SIG-M5 (cell line): ENCODE measurements around the gene EXOC2.
"Not testable (repeated sequence)": the region's sequence is repeated elsewhere in the genome, so short reads cannot be mapped to it uniquely, and the experiment has no call there.

Experiments
- DNase-seq: peaks from one replicate; lab custom pipeline; 2025; lab: John Stamatoyannopoulos, UW

Gene EXOC2

DNA sequence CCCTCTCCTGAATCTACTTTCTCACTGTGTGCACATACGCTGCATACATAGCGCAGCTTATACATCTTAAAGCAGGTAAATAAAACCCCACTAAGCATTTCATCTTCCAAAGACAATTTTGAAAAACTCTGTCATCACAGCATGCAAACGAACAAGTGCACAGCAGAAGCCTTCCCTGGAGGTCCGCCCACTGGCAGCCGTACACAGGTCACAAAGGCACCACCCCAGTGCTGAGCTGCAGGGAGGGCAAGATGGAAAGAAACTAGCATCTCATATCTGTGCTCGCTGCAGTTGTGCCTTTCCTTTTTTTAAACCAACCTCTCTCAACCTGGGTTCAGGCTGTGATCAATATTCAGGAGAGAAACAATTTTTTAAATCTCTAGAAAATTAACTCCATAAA is 109.3 kb downstream of the EXOC2 start:
- no peak for DNase-seq

DNA sequence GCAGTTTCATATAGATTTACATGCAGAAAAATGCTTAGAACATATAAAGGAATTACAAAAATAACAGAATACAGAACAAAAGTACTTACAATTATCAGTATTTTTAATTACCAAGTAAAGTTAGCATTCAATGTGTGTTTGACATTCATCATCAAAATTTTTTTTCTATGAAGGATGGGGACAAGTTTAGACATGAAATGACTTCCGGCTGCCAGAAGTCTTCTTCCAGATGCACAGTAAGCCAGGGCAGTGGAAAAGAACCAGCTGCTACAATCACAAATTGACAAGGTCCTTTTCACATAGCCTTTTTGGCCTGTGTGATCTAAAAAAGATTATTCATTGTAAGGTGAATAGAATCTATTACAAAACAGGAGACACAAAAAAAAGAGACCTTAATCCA is 109.8 kb downstream of the EXOC2 start:
- DNase-seq = no peak

DNA sequence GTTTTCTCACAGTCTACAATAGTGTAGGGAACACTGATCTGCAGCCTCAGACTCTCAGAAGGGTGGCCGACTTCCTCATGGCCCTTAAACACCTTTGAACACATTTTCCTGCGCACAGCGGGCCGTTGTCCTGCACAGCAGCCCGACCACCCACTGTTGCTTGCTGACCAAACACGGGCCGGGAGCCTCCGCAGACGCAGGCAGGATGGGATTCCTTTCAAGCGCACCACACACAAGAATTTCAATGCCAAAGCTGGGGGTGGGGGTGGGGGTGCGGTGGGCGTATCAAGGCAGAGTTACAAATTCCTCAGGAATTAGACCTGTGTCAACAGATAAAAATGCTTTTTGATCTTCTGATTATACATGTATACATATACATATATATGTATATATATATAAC is 110.6 kb downstream of the EXOC2 start:
- DNase-seq = no peak

DNA sequence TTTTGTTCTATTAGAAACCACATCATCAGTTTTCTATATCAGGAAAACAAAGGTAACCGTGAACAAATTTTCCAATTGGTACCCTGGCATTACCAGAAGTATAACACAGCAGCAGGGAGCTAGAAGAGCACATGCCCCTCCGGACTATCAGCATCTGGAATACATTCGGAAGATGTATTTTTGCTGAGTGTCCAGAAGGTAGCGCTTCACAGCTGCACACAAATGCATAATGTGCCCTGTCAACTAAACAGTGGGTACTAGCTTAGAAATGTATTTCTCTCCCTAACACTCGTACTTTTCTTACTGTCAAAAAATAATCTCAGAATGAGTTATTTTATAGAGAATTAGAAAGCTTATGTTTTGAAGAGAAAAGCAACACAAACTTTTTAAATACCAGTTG is 113.6 kb downstream of the EXOC2 start:
- no peak for DNase-seq

DNA sequence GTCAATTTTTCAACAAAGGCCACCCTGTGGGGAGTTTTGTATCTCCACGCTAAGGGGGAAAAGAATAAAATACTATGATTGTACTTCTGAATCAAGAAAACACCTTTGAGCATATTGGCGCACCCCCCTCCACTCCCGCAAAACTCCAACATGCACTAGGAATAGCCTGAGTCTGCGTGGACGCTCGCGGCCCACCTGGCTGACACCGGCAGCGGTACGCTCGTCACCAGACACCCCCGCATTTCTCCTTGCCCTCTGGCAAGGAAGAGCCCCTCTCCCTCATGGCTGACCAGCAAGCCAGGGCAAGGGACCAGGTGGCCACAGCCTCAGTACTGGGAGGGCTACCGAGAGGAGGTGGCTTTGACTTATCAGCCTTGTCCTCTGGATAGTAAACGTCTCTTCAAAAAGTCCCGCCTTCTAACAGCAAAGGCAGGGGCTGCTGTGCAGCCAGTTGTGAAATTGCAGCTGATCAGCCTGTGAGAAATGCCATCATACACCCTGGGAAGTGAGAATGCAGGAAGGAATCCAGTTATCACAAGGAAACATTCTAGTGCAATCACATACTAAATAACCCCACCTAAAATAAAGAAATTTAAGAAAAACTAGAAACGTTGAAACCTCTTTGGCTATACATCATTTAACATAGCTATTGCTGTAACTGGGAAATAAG is 120.2 kb downstream of the EXOC2 start:
- DNase-seq = no peak

DNA sequence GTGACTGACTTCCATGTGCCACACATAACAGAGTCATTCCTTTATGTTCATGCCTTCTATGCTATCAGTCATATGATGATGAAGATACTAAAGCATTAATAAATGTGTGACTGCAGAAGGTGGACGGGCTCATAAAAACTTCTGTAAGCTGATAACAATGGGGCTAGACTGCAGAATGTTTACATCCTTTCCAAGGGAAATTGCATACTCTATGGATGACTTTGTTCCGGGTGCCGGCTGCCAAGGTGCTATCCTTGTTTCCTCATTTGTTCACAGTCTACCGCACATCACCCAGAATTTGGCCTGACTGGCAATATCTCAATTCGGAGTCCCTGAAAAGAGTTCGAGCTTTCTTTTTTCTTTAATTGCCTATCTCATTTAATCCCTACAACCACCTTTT is 121.0 kb downstream of the EXOC2 start:
- no peak for DNase-seq

DNA sequence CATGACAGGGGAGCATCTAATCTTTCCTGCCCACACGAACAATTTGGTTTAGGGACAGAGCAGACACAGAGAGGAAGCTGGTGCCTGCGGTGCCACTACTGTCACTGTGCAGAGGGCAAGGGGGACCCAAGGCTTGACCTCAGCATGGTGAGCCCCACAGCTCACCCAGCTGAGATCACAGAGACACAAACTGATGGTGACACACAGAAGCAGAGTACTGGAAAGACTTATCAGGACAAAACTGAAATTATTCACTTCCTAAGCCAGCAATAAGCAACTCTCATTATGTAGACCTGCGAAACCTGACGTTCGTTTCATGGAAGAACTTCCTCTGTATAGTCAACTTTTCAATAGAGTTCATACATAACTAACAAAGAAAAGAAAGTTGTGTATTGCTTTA is 122.1 kb downstream of the EXOC2 start:
- no peak for DNase-seq

DNA sequence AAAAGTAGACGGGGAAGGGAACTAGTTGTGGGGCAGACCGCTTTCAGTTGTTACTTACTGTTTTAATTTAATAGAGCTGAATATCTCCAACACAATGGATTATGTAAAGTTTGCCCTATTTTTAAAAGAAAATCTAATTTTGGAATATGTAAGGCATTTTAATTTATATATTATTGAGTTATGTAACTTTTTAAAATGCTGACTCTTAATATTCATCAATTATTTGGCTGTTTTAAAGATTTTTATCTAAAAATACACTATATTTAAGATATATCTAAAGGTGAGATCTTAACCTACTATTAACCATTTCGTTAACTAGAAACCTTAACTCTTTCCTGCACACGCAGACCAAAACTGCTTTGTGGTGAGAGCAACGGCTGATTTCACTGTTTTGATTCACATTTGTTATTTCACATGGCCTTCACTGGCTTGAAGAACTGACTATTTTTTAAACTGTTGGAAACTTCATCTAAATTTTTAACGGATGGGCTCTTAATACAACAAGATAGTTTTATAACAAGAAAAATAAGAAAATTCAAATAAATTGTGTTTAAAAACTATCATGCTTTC is 123.9 kb downstream of the EXOC2 start:
- DNase-seq = no peak

DNA sequence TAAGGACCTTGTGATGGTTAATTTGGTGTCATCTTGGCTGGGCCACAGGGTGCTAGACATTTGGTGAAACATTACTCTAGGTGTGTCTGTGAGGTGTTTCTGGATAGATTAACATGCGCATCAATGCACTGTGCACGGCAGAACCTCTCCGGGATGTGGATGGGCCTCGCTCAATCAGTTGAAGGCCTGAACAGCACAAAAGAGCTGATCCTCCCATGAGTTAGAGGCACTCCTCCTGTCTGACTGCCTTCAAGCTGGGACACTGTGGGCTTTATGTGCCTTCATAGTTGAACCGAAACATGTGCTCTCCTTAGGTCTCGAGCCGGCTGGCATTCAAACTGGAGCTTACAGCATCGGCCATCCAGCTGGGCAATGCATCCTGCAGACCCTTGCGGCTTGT is 124.9 kb downstream of the EXOC2 start:
- no peak for DNase-seq

DNA sequence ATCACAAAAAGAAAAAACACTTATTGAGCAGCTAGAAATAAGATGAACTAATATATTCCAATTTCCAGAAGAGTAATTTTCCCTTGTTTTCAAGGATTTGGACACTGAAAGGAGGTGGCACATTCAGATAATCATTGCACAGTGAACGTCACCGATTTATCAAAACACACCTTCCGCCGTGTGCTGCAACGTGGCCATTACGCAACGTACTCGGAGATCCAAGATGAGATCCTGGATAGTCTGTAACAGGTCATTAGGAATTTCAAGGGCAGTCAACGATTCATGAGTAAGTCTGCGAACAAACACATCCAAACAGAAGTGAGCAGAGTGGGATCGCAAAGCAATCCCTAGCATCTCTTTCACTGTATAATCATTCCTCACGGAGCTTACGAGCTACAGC is 129.1 kb downstream of the EXOC2 start:
- no peak for DNase-seq

DNA sequence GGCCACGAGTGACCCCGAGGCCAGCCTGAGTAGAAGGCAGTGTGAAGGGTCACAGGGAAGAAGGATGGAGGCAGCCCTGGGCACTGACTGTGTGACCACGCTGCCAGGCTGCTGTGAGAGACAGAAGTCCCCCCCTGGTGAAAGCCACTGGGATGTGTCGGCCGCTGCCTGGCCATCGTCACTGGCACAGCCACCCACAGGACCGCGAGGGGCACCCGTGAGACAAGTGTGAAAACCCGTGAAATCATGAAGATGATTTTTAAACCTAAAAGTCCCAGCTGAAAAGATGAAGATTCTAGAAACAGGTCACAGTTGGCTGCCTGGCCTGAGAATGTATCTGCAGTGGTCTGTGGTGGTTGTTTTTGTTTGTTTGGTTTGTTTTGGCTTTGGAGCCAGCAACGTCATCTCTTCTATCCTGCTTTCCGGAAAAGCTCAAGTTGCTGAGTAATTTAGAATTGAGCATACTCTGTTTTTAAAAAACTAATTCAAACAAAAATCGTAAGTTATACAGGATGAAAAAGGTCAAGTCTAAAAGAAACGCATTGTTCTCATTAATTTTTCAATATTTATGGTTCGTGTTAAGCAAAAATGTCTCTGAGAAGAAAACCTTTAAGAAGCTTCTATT is 130.8 kb downstream of the EXOC2 start:
- no peak for DNase-seq

DNA sequence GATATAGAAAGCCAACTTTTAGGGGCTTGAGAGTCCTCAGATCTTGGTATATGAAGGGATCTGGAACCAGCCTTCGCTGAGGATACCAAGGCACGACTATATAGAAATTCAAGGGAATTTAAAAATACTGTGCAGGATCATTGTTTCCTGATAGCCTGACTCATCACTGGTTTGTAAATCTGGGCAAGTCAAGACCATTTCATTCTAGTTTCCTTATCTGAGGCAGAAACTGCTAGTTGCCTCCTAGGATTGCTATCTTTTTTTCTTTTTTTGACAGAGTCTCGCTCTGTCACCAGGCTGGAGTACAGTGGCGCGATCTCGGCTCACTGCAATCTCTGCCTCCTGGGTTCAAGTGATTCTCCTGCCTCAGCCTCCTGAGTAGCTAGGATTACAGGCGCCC is 131.6 kb downstream of the EXOC2 start:
- not testable (repeated sequence) for DNase-seq

DNA sequence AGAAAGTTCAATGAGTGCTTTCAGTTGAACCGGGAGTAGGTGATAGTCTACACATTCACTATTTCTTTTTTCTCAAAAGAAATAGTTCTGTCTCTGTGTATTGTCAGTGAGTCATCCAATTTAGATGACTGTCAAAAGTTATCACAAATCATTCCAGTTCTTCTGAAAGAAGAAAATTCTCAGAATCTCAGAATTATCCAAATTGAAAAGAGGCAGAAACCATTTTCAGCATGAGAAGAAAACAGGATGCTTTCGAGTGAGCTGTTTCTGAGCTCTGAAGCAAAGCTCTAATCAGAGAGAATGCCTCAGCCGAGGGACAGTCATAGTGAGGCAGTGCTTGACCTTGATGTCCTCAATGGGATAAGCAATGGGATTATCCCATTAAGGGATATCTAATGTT is 134.0 kb downstream of the EXOC2 start:
- no peak for DNase-seq

DNA sequence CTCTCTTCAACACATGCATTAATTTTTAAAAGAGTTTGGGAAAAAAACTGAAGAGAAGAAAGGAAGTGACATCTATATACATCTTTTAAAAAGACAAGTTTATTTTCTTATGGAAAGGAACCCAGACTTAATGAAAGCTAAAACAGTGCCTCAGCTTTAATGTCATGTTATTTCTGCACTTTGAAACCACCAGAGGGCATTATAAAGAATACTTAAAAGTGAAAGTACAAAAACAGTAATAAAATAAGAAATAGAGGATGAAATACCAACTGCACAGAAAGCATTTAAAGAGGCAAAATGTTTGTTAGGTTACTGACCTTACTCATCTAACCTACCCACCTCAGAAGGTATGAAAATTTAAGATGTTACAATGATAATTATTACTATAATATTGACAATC is 134.8 kb downstream of the EXOC2 start:
- DNase-seq = no peak

DNA sequence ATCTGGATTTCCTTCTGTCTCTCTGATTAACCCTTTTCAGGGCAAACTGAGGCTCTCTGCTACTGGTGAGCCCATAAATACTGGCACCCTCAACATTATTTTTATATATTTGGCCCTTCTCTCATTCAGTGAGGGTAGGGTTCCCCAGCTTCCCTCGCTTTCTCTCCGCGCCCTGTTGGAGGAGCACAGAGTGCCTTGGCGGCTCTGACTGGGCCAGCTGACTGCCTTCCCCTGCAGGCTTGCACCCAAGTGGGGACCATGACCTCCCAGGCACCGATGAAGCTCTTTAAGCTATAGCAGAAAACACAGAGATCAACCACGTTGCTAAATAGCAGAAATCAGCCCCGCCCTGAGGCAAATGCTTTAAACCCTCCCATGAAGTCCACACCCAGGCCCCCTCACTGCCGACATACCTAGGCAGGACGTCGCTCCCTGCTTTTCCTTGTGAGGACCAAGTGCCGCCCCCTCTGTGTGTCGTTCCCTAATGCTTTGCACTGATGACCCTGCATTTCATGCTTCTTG is 141.0 kb downstream of the EXOC2 start:
- no peak for DNase-seq

DNA sequence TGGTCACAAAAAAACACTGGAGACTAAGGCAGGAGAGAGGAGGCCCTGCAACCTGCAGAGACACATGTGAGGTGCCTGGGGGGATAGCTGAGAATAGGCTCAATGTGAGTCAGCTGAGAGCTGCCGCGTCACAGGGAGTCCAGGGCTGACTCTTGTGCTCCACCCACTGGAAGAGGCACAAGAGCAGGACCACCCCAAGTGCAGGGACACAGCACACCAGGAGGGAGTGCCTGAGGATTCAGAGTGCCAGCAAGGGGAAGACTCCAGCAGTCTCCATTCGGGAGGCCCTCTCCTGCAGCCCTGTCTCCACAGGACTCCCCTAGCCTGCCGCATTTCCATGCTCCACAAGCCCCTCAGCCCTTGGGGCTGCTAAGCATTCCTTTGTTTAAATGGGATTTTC is 141.5 kb downstream of the EXOC2 start:
- DNase-seq = no peak

DNA sequence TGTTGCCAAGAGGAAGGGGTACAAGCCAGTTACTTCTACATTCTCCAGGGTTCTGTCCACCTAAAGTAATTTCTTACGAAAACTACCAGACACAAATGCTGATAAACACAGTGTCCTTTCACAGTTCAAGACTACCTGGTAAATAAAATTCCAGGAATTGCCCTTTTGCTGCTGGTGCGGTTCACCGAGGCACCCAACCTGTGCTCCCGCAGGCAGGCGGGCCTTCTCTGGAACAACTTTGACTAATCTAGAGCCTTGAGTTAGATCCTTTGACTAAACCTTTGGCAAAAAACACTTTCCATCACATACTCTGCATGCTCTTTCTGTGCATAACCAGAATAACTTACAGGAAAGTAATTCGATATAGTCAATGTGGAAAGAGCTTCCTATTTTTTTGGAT is 143.0 kb downstream of the EXOC2 start:
- DNase-seq = no peak

DNA sequence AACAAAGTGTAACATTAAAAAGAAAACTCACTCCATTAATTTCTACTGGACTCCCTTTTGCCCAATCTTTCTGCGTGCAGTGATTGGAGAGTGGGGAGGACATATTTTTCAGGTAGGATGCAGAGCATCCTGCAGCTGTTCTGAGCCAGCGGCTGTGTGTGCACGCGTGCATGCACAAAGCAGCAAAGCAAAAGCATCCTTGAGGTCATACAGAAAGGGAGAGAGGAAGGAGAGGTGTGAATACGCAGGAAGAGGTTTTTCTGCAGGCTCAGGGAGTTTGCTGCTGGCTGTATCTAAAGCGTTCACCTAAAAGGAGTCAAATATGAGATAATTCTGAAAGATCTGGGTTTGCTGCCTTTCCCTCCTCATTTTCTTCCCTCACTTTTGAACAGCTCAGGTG is 144.4 kb downstream of the EXOC2 start:
- DNase-seq = no peak

DNA sequence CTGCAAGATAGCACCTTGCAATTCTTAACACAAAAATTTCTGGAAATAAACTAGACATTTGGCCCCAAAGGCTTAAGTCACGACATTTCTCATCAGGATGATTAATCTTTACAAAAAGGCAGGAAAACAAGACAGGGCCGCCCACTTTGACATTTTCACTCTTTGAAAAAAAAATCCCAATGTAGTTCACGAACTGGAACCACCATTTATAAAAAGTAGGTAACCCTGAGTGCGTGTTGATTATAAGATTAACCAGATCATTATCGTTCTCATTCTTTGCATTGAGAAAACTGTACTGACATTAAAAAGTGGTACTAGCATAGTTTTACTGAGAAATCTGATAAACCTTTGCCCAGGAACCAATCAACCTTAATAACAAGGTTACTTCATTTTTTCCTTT is 144.8 kb downstream of the EXOC2 start:
- no peak for DNase-seq

DNA sequence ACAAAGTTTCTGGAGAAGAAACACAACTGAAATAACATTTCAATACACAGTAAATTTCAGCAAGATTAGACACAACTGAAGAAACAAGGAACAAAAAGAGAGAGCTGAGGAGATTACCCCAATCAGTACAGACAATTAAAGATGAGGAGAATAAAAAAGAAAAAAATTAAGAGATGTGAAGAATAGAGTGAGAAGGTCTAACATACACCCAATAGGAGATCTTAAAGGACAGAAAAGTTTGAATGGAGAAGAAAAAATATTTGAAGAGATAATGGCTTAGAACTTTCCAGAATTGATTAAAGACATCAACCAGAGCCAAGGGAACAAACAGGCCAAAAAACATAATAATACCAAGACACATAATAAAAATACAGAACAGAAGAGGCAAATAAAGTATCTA is 152.4 kb downstream of the EXOC2 start:
- DNase-seq = no peak

DNA sequence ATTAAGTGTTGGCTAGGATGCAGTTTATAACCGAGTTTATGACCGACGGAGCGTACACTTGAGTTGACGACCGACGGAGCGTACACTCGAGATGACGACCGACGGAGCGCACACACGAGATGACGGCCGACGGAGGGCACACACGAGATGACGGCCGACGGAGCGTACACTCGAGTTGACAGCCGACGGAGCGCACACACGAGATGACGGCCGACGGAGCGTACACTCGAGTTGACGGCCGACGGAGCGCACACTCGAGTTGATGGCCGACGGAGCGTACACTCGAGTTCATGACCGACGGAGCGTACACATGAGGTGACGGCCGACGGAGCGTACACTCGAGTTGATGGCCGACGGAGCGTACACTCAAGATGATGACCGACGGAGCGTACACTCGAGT is 155.8 kb downstream of the EXOC2 start:
- DNase-seq = no peak

DNA sequence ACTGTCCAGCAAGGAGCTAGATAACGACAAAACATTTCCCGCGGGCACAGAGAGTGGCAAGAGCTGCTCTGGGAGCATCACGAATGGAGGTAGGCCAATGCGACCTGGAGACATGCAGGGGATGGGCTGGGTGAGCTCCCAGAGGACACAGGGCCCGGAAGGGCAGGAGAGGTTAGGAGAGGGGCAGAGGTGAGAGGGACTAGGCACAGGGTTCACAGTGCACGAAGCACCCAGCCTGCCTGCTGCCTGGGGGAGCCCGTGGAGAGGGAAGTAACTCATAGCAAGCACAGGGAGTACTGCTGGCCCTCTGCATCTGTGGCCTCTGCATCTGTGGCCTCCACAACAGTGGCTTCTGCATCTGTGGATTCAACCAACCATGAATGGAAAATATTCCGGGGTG is 162.5 kb downstream of the EXOC2 start:
- DNase-seq = no peak

DNA sequence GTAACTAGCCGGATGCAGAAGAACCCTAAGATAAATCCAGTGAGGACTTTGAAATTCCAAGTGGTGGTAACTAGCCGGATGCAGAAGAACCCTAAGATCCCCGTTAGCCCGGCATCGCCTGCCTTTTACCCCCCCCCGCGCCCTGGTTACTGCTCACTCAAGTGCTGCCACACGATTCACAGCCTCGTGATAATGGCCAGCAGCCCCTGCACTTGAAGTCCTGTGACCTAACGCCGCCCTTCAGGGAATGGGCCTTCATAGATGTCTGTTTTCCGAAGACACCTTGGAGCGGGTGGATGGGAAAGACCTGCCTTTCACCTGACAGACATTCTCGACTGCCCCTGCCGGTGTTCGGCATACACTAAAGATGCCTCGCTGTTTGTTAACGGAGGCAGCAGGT is 163.9 kb downstream of the EXOC2 start:
- DNase-seq = no peak
